ENCODE results near the gene FBXL16. TPM values are rescaled to one million over a fixed set of nuclear protein-coding genes. Genes with fewer than 3 reads are reported as not detected.

Gene FBXL16
- total RNA-seq, 2 donors from 2014 or later, result 8.8 TPM

DNA sequence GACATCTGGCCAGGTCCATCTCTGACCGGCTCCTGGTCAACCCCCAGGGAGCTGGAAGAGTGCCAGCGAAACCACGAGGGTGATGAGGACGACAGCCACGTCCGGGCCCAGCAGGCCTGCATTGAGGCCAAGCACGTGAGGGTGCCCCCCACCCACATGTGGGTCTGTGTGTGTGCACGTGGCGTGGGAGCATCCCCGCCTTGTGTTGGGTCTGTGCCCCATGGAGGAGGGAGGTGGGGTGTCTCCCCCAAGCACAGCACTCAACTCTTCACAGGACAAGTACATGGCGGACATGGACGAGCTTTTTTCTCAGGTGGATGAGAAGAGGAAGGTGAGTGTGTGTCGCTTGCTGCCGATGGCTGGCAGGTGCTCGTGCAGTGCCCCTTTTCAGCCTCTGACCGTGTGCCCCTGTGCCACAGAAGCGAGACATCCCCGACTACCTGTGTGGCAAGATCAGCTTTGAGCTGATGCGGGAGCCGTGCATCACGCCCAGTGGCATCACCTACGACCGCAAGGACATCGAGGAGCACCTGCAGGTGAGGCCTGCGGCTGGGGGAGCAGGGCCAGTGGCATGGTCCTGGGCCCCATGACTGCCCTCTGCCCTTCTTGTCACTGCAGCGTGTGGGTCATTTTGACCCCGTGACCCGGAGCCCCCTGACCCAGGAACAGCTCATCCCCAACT, 23.7 kb downstream of the FBXL16 start:
- Mint-ChIP-seq H3K27me3 (ENCODE audit: low read depth) (no peaks in the 10 kb centered on the region), H3K4me3 (peak overlapping the region; percentile 84 to 87), H3K9me3 (no peaks in the 10 kb centered on the region), H3K27ac (no peak overlapping the region), H3K4me1 (ENCODE audit: low read depth) (peaks cover 47% of the 10 kb centered on the region), H3K36me3 (ENCODE audit: insufficient read depth in 2 of 2) (peaks cover 0 to 5% of the 10 kb centered on the region in 2 donors)
- ATAC-seq (replicated peaks in 1 of 2) (no peak), DNase-seq (no peak)

DNA sequence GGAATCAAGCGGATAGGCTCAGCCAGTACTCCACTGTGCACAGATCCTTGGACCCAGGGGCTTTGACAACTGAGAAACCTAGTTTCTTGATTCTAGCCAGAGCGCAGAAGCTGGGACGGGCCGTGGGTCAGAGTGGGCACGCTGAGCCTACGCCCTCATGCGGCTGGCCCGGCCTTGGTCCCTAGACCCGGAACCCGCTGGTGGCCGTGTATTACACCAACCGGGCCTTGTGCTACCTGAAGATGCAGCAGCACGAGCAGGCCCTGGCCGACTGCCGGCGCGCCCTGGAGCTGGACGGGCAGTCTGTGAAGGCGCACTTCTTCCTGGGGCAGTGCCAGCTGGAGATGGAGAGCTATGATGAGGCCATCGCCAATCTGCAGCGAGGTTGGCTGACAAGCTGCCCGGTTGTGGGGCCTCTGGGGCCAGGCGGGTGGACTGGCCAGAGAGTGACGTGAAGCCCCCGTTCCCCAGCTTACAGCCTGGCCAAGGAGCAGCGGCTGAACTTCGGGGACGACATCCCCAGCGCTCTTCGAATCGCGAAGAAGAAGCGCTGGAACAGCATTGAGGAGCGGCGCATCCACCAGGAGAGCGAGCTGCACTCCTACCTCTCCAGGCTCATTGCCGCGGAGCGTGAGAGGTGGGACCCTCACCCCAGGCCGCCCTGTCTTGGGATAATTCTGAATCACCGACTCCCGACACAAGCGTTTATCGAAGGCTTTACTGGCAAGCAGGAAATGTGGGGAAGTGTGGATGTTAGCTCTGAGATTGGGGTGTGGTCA, 24.4 kb downstream of the FBXL16 start:
- H3K27ac Mint-ChIP-seq, result no peak overlapping the region

DNA sequence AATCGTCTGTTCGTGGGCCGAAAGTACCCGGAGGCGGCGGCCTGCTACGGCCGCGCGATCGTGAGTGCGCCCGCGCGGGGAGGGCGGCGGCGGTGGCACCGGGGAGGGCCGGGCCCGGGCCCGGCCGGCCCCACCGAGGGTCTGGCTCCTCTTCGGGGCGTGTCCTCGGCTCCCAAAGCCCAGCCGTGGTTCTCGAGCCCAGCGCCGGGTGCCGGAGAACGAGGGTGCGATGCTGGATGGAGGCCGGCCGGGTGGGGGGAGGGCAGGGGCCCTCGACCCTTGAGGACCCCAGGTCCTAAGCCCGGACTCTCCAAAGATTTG, 25.0 kb downstream of the FBXL16 start:
- DNase-seq, result no peak
- ATAC-seq (replicated peaks in 1 of 2), result peak in 1 of 2 donors; percentile 1
- Mint-ChIP-seq H3K9me3 (no peaks in the 10 kb centered on the region), H3K27ac (no peak overlapping the region), H3K36me3 (ENCODE audit: insufficient read depth in 2 of 2) (peaks cover 0 to 5% of the 10 kb centered on the region in 2 donors), H3K27me3 (ENCODE audit: low read depth) (no peaks in the 10 kb centered on the region), H3K4me1 (ENCODE audit: low read depth) (peaks cover 40% of the 10 kb centered on the region), H3K4me3 (peak overlapping the region; percentile 87 to 94)

More for the DNA sequence above, 24.4 kb downstream of the FBXL16 start:
- Mint-ChIP-seq H3K27me3 (ENCODE audit: low read depth) (no peaks in the 10 kb centered on the region), H3K4me3 (peak overlapping the region; percentile 84 to 87), H3K4me1 (ENCODE audit: low read depth) (peaks cover 43% of the 10 kb centered on the region), H3K9me3 (no peaks in the 10 kb centered on the region), H3K36me3 (ENCODE audit: insufficient read depth in 2 of 2) (peaks cover 0 to 5% of the 10 kb centered on the region in 2 donors)
- DNase-seq (peak in 1 of 2 donors; percentile 38), ATAC-seq (replicated peaks in 1 of 2) (no peak)

DNA sequence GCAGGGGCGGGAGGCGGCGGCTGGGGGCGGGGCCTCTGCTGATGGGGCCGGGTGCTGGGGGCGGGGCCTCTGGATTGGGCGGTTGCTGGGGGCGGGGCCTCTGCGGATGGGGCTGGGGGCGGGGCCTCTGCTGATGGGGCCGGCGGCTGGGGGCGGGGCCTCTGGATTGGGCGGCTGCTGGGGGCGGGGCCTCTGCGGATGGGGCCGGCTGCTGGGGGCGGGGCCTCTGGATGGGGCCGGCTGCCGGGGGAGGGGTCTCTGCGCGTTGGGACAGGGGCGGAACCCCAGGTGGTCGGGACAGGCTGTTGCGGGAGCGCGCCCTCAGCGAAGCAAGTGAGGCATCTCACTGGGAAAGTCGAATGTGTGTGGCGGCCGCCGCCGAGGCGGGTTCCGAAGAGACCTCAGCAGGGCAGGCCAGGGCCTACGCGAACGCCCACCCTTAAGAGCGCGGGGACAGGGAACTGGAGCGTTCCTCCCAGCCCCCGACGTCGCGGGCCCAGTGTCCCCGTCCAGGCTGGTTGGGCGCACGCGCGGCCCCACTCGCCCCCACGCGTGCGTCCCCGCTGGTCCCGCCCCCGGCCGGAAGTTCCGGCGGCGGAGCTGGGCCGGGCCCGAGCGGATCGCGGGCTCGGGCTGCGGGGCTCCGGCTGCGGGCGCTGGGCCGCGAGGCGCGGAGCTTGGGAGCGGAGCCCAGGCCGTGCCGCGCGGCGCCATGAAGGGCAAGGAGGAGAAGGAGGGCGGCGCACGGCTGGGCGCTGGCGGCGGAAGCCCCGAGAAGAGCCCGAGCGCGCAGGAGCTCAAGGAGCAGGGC, 25.6 kb downstream of the FBXL16 start, which contains the start of gene STUB1:
TSS of gene STUB1 (plus strand) at position 597 of the 811 bp plus-strand sequence. CDS start at position 713, 116 bp downstream.
- H3K9me3 Mint-ChIP-seq, result no peaks in the 10 kb centered on the region
- H3K27ac Mint-ChIP-seq, result peak within 1 kb of the TSS; percentile 51
- peaks cover 37% of the 10 kb centered on the region for H3K4me1 Mint-ChIP-seq (ENCODE audit: low read depth)
- H3K4me3 Mint-ChIP-seq, result peak within 1 kb of the TSS; percentile 87 to 94
- peaks cover 0 to 5% of the 10 kb centered on the region in 2 donors for H3K36me3 Mint-ChIP-seq (ENCODE audit: insufficient read depth in 2 of 2)
- ATAC-seq (replicated peaks in 1 of 2) (peak; percentile 65 to 67), DNase-seq (peak; percentile 95)
- H3K27me3 Mint-ChIP-seq (ENCODE audit: low read depth), result no peaks in the 10 kb centered on the region

DNA sequence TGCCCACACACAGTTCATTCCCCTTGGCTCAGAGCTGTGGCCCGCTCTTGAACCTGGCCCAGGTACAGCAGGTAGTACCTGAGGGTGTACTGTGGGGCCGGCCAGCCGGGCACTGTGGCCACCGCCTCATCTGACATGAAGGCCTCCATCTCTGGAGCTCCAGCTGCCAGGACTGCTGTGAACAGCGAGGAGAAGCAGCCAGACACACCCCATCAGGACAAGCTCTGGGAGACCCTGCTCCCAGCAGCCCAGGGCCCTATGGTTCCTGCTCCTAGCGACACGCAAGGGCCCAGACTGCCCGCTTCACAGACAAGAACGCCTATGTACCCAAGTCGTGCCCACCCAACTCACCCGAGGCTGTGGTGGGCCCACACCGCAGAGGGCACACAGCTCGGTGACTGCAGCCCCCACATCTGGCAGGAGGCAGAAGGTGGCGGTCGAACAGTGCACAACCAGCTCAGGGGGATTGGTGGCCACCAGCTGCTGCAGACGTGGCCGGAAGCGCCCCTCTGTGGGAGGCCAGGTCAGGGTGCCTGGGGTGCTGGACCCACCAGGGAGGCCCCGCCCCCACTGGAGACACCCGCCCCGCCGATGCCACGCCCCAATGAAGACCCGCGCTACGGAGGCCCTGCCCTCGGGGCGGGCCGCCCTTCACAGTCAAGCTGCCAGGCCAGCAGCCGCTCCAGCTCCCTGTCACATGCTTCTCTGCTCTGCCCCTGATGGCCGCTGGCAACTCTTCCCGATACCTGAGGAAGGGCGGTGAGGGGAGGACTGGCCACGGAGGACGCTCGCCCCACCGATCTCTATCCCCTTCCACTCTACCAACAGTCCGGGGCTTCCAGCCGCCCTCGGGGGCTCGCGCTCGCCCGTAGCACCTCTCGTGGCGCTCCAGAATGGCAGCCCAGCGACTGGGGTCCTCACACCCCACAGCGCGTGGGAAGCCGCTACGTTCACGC, 26.5 kb downstream of the FBXL16 start:
- DNase-seq, result peak; percentile 61 to 73
- H3K36me3 Mint-ChIP-seq (ENCODE audit: insufficient read depth in 2 of 2), result peaks cover 0 to 5% of the 10 kb centered on the region in 2 donors
- H3K9me3 Mint-ChIP-seq, result no peaks in the 10 kb centered on the region
- H3K4me3 Mint-ChIP-seq, result peak overlapping the region; percentile 81 to 89
- no peak overlapping the region for H3K27ac Mint-ChIP-seq
- peaks cover 35% of the 10 kb centered on the region for H3K4me1 Mint-ChIP-seq (ENCODE audit: low read depth)
- no peaks in the 10 kb centered on the region for H3K27me3 Mint-ChIP-seq (ENCODE audit: low read depth)
- ATAC-seq (replicated peaks in 1 of 2), result peak; percentile 16 to 30

DNA sequence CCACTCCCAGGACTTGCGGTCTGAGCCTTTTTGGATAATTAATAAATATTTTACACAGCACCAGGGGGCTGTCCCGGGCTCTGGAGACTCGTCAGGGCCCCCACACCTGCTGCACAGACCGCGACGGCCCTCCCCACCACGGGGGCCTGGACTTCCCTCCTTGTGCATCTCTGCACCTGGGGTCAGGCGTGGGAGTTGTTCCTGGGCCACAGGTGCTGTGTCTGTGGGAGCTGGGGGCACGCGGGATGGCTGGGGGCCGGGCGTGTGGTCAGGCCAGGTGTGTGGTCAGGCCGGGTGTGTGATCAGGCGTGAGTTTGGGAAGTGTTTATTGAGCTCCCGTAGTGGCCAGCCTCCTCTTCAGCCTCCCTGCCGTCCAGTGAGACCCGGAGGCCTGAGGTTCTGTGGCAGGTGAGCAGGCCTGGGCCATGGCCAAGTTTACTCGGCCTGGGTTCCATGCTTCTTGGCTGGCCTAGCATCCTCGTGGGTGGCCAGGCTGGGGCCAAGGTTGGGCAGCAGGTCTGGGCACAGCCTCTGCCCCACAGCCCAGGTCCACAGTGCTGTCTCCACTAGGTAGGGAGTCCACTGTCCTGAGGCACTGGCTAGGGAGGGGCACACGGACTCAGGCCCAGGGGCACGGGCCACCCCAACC, 27.3 kb downstream of the FBXL16 start:
- no peak for DNase-seq
- H3K27me3 Mint-ChIP-seq (ENCODE audit: low read depth), result no peaks in the 10 kb centered on the region
- peaks cover 32% of the 10 kb centered on the region for H3K4me1 Mint-ChIP-seq (ENCODE audit: low read depth)
- H3K4me3 Mint-ChIP-seq, result peak overlapping the region in 1 of 2 donors; percentile 81
- ATAC-seq (replicated peaks in 1 of 2), result no peak
- H3K9me3 Mint-ChIP-seq, result no peaks in the 10 kb centered on the region
- H3K36me3 Mint-ChIP-seq (ENCODE audit: insufficient read depth in 2 of 2), result peaks cover 0 to 5% of the 10 kb centered on the region in 2 donors
- no peak overlapping the region for H3K27ac Mint-ChIP-seq

DNA sequence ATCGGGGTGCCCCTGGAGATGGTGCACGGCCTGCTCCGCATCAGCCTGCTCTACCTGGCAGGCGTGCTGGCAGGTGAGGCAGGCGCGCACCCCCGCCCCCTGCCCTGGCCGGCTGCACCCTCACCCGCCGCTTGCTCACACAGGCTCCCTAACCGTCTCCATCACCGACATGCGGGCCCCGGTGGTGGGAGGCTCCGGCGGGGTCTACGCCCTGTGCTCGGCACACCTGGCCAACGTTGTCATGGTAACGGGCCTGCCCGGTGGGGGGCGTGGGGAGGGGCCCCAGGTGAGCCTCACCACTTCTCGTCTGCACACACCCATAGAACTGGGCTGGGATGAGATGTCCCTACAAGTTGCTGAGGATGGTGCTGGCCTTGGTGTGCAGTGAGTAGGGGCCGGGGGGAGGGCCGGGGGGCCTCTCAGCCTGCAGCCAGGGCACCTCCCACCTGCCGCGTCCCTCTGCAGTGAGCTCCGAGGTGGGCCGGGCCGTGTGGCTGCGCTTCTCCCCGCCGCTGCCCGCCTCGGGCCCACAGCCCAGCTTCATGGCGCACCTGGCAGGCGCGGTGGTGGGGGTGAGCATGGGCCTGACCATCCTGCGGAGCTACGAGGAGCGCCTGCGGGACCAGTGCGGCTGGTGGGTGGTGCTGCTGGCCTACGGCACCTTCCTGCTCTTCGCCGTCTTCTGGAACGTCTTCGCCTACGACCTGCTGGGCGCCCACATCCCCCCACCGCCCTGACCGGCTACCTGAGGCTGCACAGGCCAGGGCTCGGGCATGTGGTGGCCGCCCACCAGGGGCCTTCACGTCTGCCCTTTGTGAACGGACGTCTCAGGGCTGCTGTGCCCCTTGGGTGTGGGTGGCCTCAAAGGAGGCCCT, 28.0 kb downstream of the FBXL16 start:
- H3K4me3 Mint-ChIP-seq, result no peak overlapping the region
- no peak overlapping the region for H3K27ac Mint-ChIP-seq
- no peaks in the 10 kb centered on the region for H3K9me3 Mint-ChIP-seq
- H3K27me3 Mint-ChIP-seq (ENCODE audit: low read depth), result no peaks in the 10 kb centered on the region
- peaks cover 0 to 4% of the 10 kb centered on the region in 2 donors for H3K36me3 Mint-ChIP-seq (ENCODE audit: insufficient read depth in 2 of 2)
- ATAC-seq (replicated peaks in 1 of 2) (no peak), DNase-seq (no peak)
- H3K4me1 Mint-ChIP-seq (ENCODE audit: low read depth), result peaks cover 24% of the 10 kb centered on the region

DNA sequence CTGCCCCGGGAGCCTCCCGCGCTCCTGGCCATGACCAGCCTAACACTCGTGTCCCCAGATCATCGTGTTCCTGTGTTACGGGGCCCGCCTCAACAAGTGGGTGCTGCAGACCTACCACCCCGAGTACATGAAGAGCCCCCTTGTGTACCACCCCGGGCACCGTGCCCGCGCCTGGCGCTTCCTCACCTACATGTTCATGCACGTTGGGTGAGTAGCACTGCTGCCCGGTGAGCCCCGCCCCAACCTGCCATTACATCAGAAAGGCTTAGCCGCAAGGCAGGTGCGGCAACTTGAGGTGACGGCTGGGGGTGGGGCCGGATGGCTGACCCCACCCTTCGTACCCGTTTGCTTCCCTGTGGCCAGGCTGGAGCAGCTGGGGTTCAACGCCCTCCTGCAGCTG, 28.7 kb downstream of the FBXL16 start:
- no peak for DNase-seq
- peaks cover 0 to 3% of the 10 kb centered on the region in 2 donors for H3K36me3 Mint-ChIP-seq (ENCODE audit: insufficient read depth in 2 of 2)
- no peaks in the 10 kb centered on the region for H3K27me3 Mint-ChIP-seq (ENCODE audit: low read depth)
- H3K4me3 Mint-ChIP-seq, result no peak overlapping the region
- no peak for ATAC-seq (replicated peaks in 1 of 2)
- H3K27ac Mint-ChIP-seq, result no peak overlapping the region
- H3K9me3 Mint-ChIP-seq, result no peaks in the 10 kb centered on the region
- peaks cover 18% of the 10 kb centered on the region for H3K4me1 Mint-ChIP-seq (ENCODE audit: low read depth)

DNA sequence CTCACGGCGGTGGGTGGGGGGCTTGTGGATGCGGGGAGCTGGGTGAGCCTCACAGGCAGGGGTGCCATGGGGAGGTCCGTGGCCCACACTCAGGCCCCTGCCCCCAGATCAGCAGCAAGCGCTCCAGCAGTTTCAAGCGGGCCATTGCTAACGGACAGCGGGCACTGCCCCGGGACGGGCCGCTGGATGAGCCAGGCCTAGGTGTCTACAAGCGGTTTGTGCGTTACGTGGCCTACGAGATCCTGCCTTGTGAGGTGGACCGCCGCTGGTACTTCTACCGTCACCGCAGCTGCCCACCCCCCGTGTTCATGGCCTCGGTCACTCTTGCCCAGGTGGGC, 29.1 kb downstream of the FBXL16 start:
- no peak overlapping the region for H3K27ac Mint-ChIP-seq
- no peaks in the 10 kb centered on the region for H3K27me3 Mint-ChIP-seq (ENCODE audit: low read depth)
- no peaks in the 10 kb centered on the region for H3K9me3 Mint-ChIP-seq
- H3K4me3 Mint-ChIP-seq, result no peak overlapping the region
- no peak for ATAC-seq (replicated peaks in 1 of 2)
- peaks cover 14% of the 10 kb centered on the region for H3K4me1 Mint-ChIP-seq (ENCODE audit: low read depth)
- no peak for DNase-seq
- no peaks in the 10 kb centered on the region for H3K36me3 Mint-ChIP-seq (ENCODE audit: insufficient read depth in 2 of 2)

DNA sequence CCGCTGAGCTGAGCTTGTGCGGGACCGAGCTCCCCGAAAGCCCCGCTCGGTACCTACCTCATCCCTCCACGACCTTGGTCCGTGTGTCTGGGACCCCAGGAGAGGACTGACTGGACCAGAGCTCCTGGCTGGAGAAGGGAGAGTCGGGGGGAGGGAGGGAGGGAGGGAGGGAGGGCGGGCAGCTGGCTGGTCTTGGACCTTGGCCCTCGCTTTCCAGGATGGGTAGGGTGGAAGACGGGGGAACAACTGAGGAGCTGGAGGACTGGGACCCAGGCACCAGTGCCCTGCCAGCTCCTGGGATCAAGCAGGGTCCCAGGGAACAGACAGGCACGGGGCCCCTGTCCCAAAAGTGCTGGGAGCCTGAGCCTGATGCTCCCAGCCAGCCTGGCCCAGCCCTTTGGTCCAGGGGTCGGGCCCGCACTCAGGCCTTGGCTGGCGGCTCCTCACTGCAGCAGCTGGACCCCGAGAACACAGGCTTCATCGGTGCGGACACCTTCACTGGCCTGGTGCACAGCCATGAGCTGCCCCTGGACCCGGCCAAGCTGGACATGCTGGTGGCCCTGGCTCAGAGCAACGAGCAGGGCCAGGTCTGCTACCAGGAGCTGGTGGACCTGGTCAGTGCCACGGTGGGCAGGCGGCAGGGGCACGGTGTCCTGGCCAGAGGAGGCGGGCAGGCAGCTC, 29.6 kb downstream of the FBXL16 start:
- H3K27ac Mint-ChIP-seq, result no peak overlapping the region

More for the DNA sequence above, 29.6 kb downstream of the FBXL16 start:
- H3K36me3 Mint-ChIP-seq (ENCODE audit: insufficient read depth in 2 of 2), result peaks cover 0 to 2% of the 10 kb centered on the region in 2 donors
- DNase-seq, result no peak
- no peak overlapping the region for H3K4me3 Mint-ChIP-seq
- H3K4me1 Mint-ChIP-seq (ENCODE audit: low read depth), result peaks cover 9% of the 10 kb centered on the region
- no peak for ATAC-seq (replicated peaks in 1 of 2)
- H3K27me3 Mint-ChIP-seq (ENCODE audit: low read depth), result no peaks in the 10 kb centered on the region
- H3K9me3 Mint-ChIP-seq, result no peaks in the 10 kb centered on the region

All from activated T-cell treated with anti-CD3 and anti-CD28 coated beads, Interleukin-2, amount 50 U/mL, for 72 hours (primary cell).